HG02943 (cell line): ENCODE data around the gene GNB1L.

Source experiments
- ATAC-seq: cut with Tn5 transposase; IDR thresholded peaks from one replicate; pipeline ENCODE4 v1.9.1; 2021; ENCODE audit warnings: mild to moderate bottlenecking, low read depth, moderate library complexity; ENCODE audit not compliant: unreplicated experiment

GNB1L gene

GRCh38 chr22:19756288-19757128, 98.2 kb downstream of the GNB1L start:
- ATAC-seq: no peak

- ATAC-seq: no peak
These were observed 98.9 kb downstream of the GNB1L start for GRCh38 chr22:19755722-19756287.

- ATAC-seq: no peak
These were observed 99.4 kb downstream of the GNB1L start for GRCh38 chr22:19755145-19755710.

DNA sequence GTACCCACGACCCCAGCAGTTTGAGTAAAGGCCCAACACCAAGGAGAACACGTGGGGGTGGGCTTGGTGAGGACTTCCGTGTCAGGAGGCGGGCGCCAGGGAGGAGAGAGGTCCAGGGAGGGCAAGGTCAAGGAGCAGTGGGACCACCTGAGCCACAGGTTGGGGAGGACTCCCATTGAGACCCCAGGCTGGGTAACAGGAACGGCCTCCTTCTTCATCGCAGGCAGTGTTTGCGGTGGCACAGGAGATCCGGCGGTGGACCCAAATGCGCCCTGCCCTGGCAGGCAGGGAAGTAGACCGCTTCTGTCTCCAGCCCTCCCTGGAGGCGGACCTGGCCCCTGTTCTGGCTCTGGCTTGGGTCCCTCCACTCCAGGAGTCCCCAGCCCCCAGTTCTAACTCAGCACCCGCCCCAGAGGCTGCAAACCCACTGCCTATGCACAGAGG, 100.0 kb downstream of the GNB1L start:
- ATAC-seq: no peak

DNA sequence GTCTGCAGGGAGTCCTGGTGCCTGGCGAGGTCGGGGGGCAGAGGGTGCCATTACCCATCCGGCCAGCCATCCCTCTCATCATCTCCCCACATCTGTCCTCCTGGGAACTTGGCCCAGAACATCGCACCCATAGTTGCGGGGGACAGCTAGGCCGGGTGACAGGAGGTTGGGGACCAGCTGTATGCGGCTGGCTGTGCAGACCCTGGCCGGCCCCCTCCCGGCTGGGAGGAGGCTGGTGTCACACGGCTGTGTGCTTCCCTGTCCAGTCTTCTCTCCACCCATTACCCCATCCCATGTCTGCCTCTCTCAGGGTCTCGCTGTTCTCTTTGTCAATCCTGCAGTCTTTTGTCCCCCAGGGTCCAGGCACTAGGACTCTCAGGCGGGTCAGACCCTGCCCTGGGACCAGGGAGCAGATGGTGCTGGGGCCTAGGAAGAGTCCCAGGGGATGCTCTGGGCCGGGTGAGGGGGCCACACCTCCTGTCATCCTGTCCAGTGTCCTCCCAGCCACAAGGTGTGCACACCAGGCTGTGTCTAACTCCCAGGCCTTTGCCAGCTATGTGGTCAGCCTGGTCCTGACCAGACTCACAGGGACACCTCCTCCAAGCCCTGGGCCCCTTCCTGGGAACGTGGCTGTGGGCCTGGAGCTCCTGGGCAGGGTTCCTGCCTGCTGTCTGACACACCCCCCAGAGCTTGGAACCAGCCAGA, 100.5 kb downstream of the GNB1L start:
- ATAC-seq: no peak

GRCh38 chr22:19753090-19753842, 101.4 kb downstream of the GNB1L start:
- no peak for ATAC-seq

GRCh38 chr22:19751497-19752245, 103.0 kb downstream of the GNB1L start:
- ATAC-seq: no peak

DNA sequence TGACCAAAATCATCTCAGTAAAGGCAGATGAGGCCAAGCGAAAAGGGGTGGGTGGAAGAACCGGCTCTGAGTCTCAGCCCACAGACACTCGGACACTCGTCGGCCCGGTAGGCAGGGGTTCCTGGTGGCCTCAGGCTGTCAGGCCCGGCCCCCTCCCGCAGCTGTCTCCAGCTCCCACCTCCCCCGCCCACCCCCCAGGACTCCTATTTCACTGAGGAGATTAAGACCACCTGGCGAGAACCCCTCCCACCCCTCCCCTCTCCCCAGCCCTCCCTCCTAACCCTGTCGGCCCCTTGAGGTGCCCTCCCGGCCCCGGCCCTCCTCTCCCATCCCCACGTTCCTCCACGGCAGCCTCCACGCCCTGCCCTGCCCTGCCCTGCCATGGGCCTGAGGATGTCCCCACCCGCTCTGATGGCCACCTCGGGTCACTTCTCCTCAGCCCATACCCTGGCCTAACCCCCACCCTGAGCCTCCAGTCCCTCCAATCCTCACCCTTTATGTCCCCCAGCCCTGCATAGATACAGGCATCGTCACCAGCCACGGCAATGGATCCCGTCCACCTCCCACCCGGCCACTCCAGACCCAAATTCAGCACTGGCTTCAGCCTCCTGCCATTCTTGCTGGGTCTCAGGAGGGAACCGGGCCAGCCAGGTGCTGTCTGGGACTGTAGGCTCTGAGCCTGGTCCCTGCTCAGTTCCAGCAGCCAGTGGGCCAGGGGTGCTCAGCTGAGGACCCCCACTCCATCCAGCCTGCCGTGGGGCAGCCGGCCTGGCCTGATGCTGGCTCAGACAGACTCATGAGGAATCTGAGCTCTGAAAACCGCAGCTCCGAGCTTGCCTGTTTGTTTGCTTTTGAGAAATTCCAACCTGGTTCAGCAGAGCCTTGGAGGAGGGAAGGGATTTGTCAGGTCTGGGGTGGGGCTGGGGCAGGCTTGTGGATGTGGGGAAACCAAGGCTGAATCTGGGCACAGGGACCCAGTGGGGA, 103.9 kb downstream of the GNB1L start:
- ATAC-seq: no peak

GRCh38 chr22:19749876-19750275, 104.8 kb downstream of the GNB1L start:
- ATAC-seq: no peak

GRCh38 chr22:19748991-19749664, 105.5 kb downstream of the GNB1L start:
- no peak for ATAC-seq

DNA sequence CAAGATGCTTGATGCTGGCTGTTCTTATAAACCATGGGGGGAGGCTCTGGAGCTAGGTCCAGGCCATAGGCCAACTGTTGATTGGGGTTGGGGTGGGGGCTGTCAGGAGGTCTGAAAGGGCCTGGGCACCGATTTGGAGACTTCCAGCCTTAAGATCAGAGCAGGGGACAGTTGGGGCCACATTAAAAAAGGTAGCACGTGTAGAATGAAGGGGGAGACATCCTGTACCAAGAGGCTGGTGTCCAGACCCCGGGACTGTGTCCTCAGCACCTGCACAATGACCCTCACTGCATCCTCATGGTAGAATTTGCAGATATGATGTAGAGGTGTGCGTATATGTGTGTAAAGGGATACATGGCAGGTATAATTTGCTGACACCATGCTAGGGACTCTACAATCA, 106.5 kb downstream of the GNB1L start:
- no peak for ATAC-seq

DNA sequence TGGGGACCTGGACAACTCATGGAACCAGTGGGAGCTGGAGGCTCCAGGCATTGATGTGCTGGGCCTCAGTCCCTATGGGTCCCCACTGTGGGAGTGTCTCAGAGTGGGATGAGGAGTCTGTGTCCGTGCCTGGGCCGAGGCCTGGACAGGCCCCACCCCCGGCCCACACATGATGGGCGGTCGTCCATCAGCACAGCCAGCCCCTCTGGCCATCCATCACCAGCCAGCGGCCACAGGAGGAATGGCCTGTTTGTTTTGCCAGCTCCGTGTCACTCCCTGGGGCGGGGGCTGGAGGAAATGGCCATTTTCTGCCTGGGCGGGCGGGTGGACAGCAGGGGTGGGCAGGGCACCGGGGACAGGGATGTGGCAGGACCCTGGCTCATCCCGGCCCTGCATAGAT, 107.1 kb downstream of the GNB1L start:
- ATAC-seq: no peak

DNA sequence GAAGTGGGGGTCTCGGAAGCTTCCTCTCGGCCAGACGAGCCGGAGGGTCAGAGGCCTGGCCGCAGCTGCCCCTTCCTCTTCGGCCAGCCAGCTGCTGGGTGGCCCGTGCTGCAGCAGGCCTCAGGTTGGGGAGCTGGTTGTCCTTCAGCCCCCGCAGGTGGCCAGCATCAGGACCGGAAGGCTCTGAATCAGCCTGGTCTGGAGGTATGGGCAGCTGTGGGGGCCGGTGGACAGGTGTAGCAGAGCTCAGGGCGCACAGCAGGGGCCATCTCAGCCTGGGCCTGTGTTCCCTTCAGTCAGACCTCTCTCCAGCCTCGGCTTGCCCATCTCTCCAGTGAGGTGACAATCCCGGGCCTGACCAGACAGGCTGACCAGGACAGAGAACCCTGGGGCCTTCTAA, 107.9 kb downstream of the GNB1L start:
- no peak for ATAC-seq

DNA sequence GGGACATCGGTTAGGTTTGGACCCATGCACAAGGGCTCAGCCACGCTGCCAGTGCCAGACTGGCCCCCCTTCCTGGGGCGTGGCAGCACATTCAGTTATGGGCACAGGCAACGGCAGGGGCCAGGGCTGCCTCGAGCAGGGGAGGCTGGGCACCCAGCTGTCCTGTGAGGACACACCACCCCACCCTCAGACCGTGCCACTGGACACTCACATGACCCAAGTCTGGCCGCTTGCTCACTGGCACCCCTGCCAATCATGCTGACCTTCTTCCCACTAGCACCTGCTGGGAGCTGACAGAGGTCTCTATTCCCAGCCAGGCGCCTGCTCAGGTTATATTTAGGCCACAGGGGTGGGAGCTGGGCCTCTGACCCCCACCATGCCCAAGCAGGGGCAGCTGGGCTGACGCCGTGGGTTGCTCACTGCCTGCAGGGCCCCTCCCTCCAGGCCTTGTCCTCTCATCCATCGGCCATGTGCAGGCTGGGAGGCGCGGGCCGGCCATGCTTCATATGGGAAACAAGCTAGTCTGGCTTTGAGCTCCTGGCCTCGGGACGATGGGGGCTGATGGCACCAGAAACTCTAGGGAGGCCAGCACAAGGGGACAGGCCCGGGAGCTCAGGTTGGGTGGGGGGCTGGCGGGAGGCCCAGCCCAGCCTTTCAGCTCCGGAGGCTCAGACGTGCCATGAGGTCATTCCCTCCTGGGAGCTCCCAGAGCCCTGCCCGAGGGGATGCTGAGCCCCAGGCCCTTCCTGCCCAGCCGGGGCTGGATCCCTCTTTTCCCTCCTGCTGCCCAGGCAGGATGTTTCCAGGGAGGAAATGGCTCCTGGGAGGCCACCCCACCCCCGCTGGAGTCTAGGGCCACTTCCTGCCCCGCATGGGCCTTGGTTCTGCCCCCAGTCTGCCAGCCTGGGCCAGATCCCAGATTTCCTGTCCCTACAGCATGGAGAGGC, 109.2 kb downstream of the GNB1L start:
- ATAC-seq: no peak

DNA sequence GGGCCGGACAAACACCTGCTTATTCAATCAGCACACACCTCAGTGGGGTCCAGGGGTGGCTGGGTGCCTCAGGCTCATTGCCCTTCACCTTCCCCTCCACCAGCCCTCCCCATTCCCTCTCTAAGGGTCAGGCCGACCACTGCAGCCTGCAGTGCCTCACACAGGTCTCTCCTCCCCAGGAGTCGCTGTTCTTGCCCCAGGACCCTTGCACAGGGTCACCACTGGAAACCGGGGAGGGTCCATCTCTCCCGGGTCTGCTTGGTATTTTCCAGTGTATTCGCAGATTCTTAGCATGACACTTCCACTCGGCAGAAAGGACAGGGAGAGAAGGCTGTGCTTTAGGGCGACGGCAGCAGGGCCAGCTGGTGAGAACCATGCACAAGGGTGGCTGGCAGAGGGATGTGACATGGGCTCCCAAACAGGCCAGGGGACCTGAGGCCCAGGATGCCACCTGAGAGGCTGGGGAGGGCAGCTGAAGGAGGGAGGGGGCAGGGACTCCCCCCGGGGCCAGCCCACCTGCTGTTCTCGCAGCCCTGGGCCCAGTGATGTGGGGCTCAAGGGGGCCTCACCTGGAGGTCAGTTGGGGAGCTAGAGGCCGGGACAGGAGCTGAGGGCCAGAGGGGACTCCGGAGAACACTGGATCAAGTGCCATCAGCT, 110.2 kb downstream of the GNB1L start:
- ATAC-seq: no peak

- no peak for ATAC-seq
These were observed 111.0 kb downstream of the GNB1L start for GRCh38 chr22:19743651-19744050.
